GM18505 (cell line): Measurements from ENCODE around the gene NOS3.

Experiments
- ATAC-seq: cut with Tn5 transposase; IDR thresholded peaks from one replicate; pipeline ENCODE4 v1.9.1; 2021; ENCODE audit not compliant: unreplicated experiment
- POLR2A ChIP-seq: IDR thresholded peaks from 4 replicates; pipeline ENCODE4 v1.6.1; 2011; ENCODE audit warnings: borderline replicate concordance; ENCODE audit not compliant: insufficient read depth, insufficient read length; ENCODE audit errors: extremely low read depth

Gene NOS3

GRCh38 chr7:150947761-150948651, 42.8 kb upstream of the NOS3 start:
- ATAC-seq, result no peak
- TF ChIP-seq POLR2A, result no peak

GRCh38 chr7:150948791-150949251, 42.0 kb upstream of the NOS3 start:
- no peak for ATAC-seq

GRCh38 chr7:150949564-150949963, 41.3 kb upstream of the NOS3 start:
- no peak for ATAC-seq

More at GRCh38 chr7:150948791-150949251, 42.0 kb upstream of the NOS3 start:
- no peak for TF ChIP-seq POLR2A

GRCh38 chr7:150949971-150950491, 40.8 kb upstream of the NOS3 start:
- no peak for ATAC-seq
- no peak for TF ChIP-seq POLR2A

More at GRCh38 chr7:150949564-150949963, 41.3 kb upstream of the NOS3 start:
- TF ChIP-seq POLR2A, result no peak

GRCh38 chr7:150950496-150951180, 40.2 kb upstream of the NOS3 start:
- TF ChIP-seq POLR2A, result no peak
- no peak for ATAC-seq

- no peak for TF ChIP-seq POLR2A
- ATAC-seq, result no peak
Measured at GRCh38 chr7:150951181-150951520, 39.7 kb upstream of the NOS3 start.

- TF ChIP-seq POLR2A, result no peak
- no peak for ATAC-seq
Measured at GRCh38 chr7:150951521-150951920, 39.3 kb upstream of the NOS3 start.

GRCh38 chr7:150952331-150953050, 38.3 kb upstream of the NOS3 start:
- no peak for TF ChIP-seq POLR2A
- ATAC-seq, result no peak

GRCh38 chr7:150953061-150953997, 37.5 kb upstream of the NOS3 start:
- TF ChIP-seq POLR2A, result no peak
- ATAC-seq, result no peak

GRCh38 chr7:150954201-150954985, 36.4 kb upstream of the NOS3 start:
- ATAC-seq, result no peak

GRCh38 chr7:150954986-150955518, 35.8 kb upstream of the NOS3 start:
- TF ChIP-seq POLR2A, result no peak
- ATAC-seq, result no peak

More at GRCh38 chr7:150954201-150954985, 36.4 kb upstream of the NOS3 start:
- no peak for TF ChIP-seq POLR2A
